Measurements from ENCODE around the gene CCDC81.
"Not testable (repeated sequence)": the region's sequence is repeated elsewhere in the genome, so short reads cannot be mapped to it uniquely, and the experiment has no call there.

CCDC81 gene

GRCh38 chr11:86390487-86390886 lies 15.8 kb downstream of the CCDC81 start:
- no peak for DNase-seq

- no peak for DNase-seq
Observed at GRCh38 chr11:86395061-86395551, 20.4 kb downstream of the CCDC81 start.

DNA sequence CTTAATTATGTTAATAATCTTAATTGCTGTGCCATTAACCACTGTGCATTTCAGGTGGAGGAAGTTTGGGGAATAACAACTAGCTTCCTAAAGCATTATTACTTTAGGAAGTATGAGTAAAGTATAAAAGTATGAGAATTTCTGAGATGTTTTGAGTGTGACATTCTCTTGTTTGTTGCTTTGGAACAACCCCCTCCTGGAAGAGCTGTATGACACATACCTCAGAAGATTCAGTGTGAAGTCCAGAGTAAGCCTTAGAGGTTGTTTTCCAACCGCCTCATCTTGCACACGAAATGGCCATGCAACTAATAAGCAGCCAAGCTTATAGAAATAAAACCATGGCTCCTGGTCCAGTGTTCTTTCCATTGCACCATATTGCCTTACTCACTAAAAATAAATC lies 21.7 kb downstream of the CCDC81 start:
- no peak for DNase-seq

DNA sequence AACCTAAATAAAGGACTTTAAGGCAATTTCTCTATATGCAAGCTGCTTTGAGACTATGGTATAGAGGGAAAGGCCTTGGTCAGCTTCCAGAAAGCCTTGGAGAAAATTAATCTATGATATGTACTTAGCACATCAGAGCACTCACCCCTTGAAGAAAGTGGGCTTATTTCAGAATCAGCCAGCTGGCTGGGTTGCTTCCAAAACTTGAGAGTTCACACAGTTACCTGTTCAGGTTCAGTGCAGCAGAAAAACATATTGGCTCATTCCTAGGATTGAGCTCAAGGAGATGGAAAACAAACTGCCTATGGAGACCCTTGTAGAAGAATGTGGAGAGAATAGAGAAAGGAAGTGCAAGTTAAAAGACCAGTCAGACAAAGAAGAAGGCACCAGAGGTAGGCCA lies 22.7 kb downstream of the CCDC81 start:
- DNase-seq: no peak

- no peak for DNase-seq
Observed at GRCh38 chr11:86398106-86398505, 23.4 kb downstream of the CCDC81 start.

GRCh38 chr11:86403458-86403857 lies 28.8 kb downstream of the CCDC81 start:
- DNase-seq: no peak

DNA sequence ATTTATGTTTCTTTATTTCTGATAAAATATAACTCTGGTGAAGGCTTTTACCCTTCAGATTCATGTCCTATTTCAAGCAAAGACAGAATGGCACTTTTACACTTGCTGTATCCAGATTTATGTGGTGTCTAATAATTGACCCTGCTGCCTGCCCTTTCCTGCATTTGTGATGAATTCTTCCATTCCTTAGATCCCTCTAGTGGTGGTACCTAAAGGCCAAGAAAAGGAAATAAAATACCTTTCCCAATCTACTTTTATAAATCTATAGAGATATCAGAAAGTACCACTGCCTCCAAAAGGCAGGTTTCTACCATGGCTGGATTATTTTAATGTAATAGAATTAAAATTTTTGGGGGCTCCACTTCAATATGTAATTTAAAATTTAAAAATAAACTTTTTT lies 34.2 kb downstream of the CCDC81 start:
- DNase-seq: no peak

GRCh38 chr11:86414032-86414431 lies 39.3 kb downstream of the CCDC81 start:
- no peak for DNase-seq

DNA sequence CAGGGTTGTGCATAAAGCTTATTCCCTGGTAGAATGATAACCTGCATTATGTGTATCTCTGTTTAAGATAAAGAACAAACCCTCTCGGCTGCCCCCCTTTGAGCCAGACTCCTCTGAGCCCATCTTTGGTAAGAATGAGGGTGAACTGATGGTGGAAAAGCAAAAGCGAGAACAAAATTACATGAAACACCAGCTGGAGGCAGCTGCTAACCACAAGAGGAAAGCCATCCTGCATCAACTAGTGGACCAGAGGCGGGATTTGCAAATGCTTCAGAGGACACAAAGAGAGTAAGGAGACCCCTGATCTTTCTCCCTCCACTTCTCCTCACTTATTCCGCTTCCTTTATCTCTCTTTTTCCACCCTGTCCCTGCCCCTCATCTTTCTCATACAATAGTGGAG lies 40.3 kb downstream of the CCDC81 start:
- no peak for DNase-seq

DNA sequence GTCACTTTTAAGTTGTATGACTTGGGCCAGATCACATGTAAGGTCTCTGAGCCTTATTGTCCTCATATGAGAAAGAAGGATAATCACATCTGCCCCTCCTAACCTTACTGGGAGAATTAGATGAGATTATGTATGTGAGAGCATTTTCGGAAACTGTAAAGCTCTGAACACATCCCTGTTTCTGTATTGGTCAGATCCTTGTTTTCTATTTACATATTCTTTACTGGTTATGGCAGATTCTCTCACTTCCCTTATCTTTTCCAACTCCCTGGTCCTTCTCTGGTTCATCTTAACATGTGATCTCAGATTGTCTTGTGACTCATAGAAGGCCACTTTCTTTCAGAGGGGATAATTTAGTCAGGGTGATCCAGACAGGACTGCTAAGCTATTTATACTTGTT lies 41.8 kb downstream of the CCDC81 start:
- DNase-seq: no peak

- DNase-seq: not testable (repeated sequence)
Observed at GRCh38 chr11:86416951-86417350, 42.3 kb downstream of the CCDC81 start.

GRCh38 chr11:86418106-86418505 lies 43.4 kb downstream of the CCDC81 start:
- DNase-seq: no peak

DNA sequence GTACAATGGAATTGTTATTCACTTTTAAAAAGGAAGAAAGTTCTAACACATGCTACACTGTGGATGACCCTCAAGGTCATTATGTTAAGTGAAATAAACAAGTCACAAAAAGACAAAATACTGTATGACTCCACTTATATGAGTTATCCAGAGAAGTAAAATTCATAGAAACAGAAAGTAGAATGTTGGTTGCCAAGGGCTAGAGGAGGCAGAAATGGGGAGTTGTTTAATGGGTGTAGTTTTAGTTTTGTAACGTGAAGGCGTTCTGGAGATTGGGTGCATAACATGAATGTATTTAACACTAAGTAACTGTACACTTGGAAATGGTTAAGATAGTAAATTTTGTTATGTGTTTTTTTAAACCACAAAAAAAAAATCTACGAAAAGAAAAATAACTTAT lies 43.8 kb downstream of the CCDC81 start:
- DNase-seq: no peak

GRCh38 chr11:86418917-86419316 lies 44.2 kb downstream of the CCDC81 start:
- no peak for DNase-seq

DNA sequence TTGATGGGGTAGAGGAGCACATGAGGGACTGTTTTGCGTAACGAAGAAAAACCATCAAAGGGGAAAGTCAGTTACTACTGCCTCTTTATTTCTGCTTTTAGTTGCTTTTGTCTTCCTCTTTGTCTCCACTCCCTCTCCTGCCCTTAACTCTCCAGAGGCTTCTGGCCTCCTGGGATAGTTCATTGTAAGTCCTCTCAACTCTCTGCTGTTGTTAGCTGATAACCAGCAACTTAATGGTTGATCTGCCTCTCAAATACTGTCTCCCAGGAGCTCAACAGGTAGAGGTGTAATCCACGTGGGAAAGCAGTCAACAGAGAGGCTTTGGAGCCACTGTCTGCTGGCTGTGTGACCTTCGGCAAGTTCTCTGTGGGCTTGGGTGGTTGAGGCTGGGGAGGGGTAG lies 47.3 kb downstream of the CCDC81 start:
- DNase-seq: no peak

GRCh38 chr11:86422371-86422770 lies 47.7 kb downstream of the CCDC81 start:
- no peak for DNase-seq

DNA sequence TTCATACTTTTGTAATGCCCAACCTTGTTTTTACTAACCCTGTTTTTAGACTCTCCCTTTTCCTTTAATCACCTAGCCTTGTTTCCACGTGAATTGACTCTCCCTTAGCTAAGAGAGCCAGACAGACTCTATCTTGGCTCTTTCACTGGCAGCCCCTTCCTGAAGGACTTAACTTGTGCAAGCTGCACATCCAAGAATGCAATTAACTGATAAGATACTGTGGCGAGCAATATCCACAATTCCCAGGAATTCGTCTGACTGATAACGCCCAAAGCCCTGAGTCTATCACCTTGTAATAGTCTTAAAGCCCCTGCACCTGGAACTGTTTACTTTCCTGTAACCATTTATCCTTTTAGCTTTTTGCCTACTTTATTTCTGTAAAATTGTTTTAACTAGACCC lies 48.8 kb downstream of the CCDC81 start:
- DNase-seq: not testable (repeated sequence)

- no peak for DNase-seq
Observed at GRCh38 chr11:86427441-86427840, 52.8 kb downstream of the CCDC81 start.

DNA sequence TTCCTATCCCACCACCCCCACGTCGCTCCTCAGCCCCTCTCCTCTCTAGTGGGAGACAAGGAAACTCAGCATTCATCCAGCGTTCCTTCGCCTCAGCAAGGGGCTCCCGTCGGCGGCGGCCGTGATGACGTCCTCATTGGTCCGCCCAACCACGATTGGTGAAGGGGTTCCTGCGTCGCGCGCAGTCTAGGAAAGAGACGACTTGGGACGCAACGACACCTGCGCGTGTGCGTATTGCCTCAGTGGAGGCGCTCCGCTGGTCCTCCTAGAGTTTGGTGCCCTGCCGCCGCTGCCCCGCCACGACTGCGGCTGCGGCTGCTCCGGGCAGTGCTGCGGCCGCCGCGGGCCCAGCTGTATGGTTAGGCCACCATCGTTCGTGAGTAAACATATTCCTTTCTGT lies 56.6 kb downstream of the CCDC81 start:
- no peak for DNase-seq

DNA sequence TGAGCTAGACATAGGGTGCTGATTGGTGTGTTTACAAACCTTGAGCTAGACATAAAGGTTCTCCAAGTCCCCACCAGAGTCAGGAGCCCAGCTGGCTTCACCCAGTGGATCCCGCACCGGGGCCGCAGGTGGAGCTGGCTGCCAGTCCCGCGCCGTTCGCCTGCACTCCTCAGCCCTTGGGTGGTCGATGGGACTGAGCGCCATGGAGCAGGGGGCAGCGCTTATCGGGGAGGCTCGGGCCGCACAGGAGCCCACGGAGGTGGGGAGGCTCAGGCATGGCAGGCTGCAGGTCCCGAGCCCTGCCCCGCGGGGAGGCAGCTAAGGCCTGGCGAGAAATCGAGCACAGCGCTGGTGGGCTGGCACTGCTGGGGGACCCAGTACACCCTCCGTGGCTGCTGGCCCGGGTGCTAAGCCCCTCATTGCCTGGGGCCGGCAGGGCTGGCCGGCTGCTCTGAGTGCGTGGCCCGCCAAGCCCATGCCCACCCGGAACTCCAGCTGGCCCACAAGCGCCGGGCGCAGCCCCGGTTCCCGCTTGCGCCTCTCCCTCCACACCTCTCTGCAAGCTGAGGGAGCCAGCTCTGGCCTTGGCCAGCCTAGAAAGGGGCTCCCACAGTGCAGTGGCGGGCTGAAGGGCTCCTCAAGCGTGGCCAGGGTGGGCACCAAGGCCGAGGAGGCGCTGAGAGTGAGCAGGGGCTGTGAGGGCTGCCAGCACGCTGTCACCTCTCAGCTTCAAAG lies 58.8 kb downstream of the CCDC81 start:
- DNase-seq: not testable (repeated sequence)

GRCh38 chr11:86435711-86436110 lies 61.0 kb downstream of the CCDC81 start:
- DNase-seq: no peak

GRCh38 chr11:86438685-86439084 lies 64.0 kb downstream of the CCDC81 start:
- no peak for DNase-seq

DNA sequence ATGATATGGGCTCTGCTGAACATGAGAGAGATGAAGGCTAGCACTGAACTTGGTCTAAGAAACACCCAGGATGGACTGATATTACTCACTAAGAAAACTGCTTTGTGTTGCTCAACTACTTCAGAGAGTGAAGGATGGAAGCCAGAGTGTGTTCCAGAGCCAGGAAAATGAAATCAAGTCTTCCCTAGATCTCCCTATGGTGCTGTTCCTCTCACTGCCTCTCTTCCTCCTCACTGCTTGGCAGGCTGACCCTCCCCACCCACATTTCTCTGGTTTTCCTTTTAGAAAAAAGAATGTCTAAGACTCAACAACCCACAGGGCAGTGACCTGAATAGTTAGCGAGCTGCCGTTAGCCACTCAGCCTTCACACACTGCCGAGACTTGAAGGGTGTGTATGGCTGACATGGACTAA lies 65.6 kb downstream of the CCDC81 start:
- no peak for DNase-seq

DNA sequence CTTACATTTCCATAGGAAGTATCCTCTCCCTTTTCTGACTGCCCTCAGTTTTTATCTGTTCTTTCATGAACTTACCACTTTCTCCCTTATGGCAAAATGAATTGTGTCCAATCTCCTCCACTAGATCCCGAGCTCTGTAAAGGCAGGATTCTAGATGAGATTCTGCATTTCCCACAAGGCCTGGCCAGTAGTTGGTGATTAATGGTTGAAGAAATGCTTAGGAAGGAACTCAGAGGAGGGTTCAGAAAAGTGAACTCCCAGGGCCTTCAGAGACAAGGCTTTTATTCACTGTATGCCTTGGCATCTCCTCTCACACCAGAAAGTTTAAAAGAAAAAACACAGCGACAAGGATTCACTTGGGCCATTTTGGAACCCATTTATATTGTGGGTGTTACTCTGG lies 66.2 kb downstream of the CCDC81 start:
- no peak for DNase-seq

GRCh38 chr11:86442420-86442819 lies 67.7 kb downstream of the CCDC81 start:
- DNase-seq: peak; percentile 43

Data from activated CD4-positive, alpha-beta T cell treated with anti-CD3 and anti-CD28 coated beads for 48 hours (primary cell).